Left colon (tissue), 2 donors: Measurements from ENCODE around the gene CATSPERZ. TPM values are rescaled to one million over a fixed set of nuclear protein-coding genes. Genes with fewer than 3 reads are reported as not detected.
"Not testable (repeated sequence)": the region's sequence is repeated elsewhere in the genome, so short reads cannot be mapped to it uniquely, and the experiment has no call there.

Source experiments
- ATAC-seq: fragments of 200-7000 bp; cut with Tn5 transposase; one replicate; pipeline ENCODE4 v1.9.1; 2020; ENCODE audit warnings: mild to moderate bottlenecking, moderate library complexity
- DNase-seq, 2 donors: peaks; one replicate each; pipeline ENCODE4 v3.0.0-alpha.2; 2020
- intact Hi-C, 2 donors: fragments of 100-400 bp; cut with DNase I in 1 of 2; cut with micrococcal nuclease in 1 of 2; formaldehyde crosslinking; loops; one replicate each; pipeline versions ENCODE4 v1.11.2 to v1.14.0; 2022; cut with DNase I, micrococcal nuclease
- total RNA-seq, 2 donors: library from RNA; stranded (reverse); fragmentation: NEBNext Ultra II Directional; extraction: Animal tissue kit (Norgen Biotek cat#: 25700); gene quantifications; one replicate each; pipeline ENCODE4 v1.2.1, GENCODE V29; 2021
- donor health status: DM: no; HTN: no; CAD: no.
- donor health status: DM: yes; HTN: yes; CAD: no.

CATSPERZ gene
- total RNA-seq, 2 donors from 2014 or later, result 0.43 to 0.98 TPM

- ATAC-seq, result no peak
- no peak for DNase-seq
- intact Hi-C loops, result no loop called here
Measured at GRCh38 chr11:64314146-64314804, 14.1 kb downstream of the CATSPERZ start.

GRCh38 chr11:64314805-64315561, 14.8 kb downstream of the CATSPERZ start:
- intact Hi-C loops, result no loop called here
- ATAC-seq, result no peak
- no peak for DNase-seq

DNA sequence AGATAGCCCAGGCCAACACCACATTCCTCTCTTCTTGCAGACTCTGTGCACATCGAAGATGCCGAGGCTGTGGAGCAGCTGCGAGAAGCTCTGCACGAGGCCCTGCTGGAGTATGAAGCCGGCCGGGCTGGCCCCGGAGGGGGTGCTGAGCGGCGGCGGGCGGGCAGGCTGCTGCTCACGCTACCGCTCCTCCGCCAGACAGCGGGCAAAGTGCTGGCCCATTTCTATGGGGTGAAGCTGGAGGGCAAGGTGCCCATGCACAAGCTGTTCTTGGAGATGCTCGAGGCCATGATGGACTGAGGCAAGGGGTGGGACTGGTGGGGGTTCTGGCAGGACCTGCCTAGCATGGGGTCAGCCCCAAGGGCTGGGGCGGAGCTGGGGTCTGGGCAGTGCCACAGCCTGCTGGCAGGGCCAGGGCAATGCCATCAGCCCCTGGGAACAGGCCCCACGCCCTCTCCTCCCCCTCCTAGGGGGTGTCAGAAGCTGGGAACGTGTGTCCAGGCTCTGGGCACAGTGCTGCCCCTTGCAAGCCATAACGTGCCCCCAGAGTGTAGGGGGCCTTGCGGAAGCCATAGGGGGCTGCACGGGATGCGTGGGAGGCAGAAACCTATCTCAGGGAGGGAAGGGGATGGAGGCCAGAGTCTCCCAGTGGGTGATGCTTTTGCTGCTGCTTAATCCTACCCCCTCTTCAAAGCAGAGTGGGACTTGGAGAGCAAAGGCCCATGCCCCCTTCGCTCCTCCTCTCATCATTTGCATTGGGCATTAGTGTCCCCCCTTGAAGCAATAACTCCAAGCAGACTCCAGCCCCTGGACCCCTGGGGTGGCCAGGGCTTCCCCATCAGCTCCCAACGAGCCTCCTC, 15.7 kb downstream of the CATSPERZ start:
- DNase-seq, intact Hi-C loops, ATAC-seq: not testable (repeated sequence)

DNA sequence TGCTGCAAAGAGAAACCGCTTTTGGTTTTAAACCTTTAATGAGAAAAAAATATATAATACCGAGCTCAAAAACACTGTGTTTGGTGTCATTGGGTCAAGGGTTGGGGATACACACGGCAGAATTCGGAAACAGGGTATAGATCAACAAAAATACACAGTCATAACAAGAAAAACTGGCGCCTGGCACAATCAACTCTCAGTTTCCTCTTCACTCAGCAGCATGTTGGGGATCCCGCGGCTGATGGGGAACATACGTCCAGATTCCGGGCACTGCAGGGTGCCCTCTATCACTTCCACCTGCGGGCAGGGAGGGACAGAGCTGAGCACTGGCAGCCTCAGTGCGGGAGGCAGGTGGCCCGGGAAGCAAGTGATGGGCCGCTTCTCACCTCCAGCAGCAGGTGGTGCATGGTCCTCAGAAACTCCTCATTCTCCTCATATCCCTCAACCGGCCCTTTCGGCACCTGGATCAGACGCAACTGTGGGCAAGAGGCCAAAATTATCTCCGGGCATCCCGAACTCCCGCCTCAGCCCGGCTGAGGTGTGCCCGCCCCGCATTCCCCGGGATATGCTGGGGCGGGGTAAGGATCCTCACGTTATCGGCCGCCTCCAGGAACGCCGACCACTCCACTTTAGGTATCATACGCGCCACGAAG, 16.6 kb downstream of the CATSPERZ start:
- intact Hi-C loops, result no loop called here
- peak; percentile 67 to 71 for DNase-seq
- peak; percentile 13 for ATAC-seq

- intact Hi-C loops, result no loop called here
- peak; percentile 67 for ATAC-seq
- DNase-seq, result peak; percentile 94 to 99
Measured at GRCh38 chr11:64317325-64317960, 17.3 kb downstream of the CATSPERZ start, which contains the start of gene TRMT112. TRMT112 (minus strand) TSS chr11:64317559; CDS start chr11:64317526, 33 bp downstream.

DNA sequence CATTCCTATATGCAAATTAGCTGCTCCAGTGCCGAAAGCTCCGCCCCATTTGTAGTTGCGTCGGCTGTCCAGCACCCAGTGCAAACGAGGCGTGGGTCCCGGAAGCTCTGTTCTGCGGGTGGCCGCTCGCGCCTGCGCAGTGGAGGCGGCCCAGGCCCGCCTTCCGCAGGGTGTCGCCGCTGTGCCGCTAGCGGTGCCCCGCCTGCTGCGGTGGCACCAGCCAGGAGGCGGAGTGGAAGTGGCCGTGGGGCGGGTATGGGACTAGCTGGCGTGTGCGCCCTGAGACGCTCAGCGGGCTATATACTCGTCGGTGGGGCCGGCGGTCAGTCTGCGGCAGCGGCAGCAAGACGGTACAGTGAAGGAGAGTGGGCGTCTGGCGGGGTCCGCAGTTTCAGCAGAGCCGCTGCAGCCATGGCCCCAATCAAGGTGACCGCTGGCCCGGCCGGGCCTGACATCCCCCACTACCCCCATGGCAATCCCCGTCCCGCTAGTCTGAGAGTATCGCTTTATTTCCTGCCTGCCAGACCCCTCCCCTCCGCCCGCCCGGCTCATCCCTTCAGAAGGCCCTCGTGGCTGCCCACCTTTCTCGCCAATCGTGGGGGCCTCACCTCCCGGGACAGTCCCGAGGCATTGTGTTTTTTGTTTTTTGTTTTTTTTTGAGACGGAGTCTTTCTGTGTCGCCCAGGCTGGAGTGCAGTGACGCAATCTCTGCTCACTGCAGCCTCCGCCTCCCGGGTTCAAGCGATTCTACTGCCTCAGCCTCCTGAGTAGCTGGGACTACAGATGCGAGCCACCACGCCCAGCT, 18.0 kb downstream of the CATSPERZ start, which contains the start of gene PRDX5:
TSS of gene PRDX5 (plus strand) at position 161 of the 805 bp plus-strand sequence. CDS start at position 256, 95 bp downstream.
- intact Hi-C loops, result no loop called here
- DNase-seq, result peak; percentile 95 to 98
- ATAC-seq, result peak; percentile 68

DNA sequence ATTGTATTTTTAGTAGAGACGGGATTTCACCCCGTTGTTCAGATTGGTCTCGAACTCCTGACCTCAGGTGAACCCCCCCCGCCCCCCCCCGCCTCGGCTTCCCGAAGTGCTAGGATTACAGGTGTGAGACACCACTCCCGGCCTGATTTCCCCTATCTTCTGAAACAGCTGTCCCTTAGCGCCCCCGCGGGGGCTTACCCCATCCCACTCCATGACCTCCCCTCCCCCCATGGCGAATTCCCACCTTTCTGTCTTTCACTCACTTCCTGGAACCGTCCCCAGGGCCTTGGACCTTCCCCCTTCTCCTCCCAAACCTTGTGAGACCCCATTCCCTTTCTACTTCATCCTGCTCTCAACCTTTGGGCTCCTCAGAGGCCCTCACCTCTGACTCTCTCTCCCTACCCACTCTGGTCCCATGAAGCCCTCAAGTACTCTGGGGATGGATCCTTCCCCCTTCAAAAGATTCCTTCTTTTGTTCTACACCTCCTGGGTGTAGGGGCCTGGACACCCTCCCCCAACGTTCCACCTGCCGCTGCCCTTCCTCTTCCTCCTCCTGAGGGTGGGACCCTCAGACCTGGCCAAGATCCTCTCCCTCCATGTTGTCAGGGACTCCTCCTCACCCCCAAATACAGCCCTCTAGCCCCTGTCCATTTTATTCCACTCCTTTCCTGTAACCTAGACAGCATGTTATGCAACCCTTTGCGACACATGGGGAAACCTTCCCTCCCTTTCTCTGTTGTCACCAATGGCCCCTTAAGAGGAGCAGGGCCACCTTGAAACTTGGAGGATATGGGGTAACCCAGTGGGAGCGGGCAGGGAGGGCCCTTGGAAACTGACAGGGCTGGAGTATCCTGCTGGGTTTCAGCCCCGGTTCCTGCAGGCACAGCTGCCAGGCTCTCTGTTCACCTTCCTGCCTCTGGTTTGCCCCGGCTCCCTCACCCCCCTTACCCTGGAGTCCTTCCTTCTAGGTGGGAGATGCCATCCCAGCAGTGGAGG, 18.9 kb downstream of the CATSPERZ start:
- intact Hi-C loops, result no loop called here
- peak in 1 of 2 donors; percentile 61 for DNase-seq
- ATAC-seq, result no peak

GRCh38 chr11:64320556-64320955, 20.4 kb downstream of the CATSPERZ start:
- DNase-seq (no peak), ATAC-seq (no peak)
- intact Hi-C loops, result no loop called here

DNA sequence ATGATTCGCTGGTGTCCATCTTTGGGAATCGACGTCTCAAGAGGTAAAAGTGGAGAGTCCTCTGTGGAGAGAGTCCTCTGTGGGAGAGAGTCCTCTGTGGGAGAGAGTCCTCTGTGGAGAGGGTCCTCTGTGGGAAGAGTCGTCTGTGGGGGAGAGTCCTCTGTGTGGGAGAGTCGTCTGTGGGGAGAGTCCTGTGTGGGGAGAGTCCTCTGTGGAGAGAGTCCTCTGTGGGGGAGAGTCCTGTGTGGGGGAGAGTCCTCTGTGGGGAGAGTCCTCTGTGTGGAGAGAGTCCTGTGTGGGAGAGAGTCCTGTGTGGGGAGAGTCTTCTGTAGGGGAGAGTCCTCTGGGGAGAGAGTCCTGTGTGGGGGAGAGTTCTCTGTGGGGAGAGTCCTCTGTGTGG, 20.9 kb downstream of the CATSPERZ start:
- no peak for ATAC-seq
- DNase-seq, result no peak
- intact Hi-C loops, result no loop called here

DNA sequence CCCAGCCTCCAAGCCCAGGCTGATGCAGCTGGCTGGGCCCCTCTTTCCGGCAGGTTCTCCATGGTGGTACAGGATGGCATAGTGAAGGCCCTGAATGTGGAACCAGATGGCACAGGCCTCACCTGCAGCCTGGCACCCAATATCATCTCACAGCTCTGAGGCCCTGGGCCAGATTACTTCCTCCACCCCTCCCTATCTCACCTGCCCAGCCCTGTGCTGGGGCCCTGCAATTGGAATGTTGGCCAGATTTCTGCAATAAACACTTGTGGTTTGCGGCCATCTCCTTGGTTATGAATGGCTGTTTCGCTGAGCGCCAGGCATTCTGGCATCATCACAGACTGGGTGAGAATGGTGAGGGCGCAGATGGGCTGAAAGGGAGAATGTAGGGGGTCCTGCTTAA, 21.4 kb downstream of the CATSPERZ start:
- DNase-seq, result peak; percentile 72 to 81
- ATAC-seq, result peak; percentile 48
- intact Hi-C loops, result no loop called here

GRCh38 chr11:64322925-64323260, 22.7 kb downstream of the CATSPERZ start:
- no peak for DNase-seq
- intact Hi-C loops, result no loop called here
- ATAC-seq, result no peak

DNA sequence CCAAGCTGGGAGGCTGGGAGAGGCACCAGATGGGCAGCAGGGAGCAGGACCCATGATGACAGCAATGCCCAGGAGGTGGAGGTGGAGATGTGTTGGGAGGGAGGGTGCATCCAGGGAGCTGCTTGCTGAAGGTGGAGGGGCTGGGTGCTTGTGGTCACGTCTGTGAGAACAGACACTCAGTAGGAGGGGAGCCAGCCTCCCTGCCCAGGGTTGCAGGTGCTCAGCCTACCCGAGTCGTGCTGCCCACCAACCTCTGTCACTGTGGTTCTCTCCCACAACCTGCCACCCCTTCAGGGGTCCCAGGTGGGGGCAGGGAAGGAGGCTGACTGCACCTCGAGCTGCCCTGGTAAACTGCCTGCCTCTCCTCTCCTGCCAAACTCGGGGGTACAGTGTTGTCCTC, 23.2 kb downstream of the CATSPERZ start:
- intact Hi-C loops, result no loop called here
- ATAC-seq (no peak), DNase-seq (no peak)

GRCh38 chr11:64323984-64324383, 23.8 kb downstream of the CATSPERZ start:
- DNase-seq, ATAC-seq, intact Hi-C loops: not testable (repeated sequence)

GRCh38 chr11:64324692-64325469, 24.7 kb downstream of the CATSPERZ start:
- intact Hi-C loops, result no loop called here
- no peak for DNase-seq
- no peak for ATAC-seq

GRCh38 chr11:64327375-64327774, 27.2 kb downstream of the CATSPERZ start:
- ATAC-seq (no peak), DNase-seq (no peak)
- intact Hi-C loops, result no loop called here

GRCh38 chr11:64327993-64328392, 27.8 kb downstream of the CATSPERZ start:
- DNase-seq, result peak in 1 of 2 donors; percentile 53
- intact Hi-C loops, result no loop called here
- peak; percentile 35 for ATAC-seq
